Fibroblast of skin of right biceps (primary cell): ENCODE measurements around the gene EIF2S3B.
"Not testable (repeated sequence)": the region's sequence is repeated elsewhere in the genome, so short reads cannot be mapped to it uniquely, and the experiment has no call there.

Experiments
- DNase-seq: peaks from one replicate; pipeline ENCODE4 v3.0.0-alpha.2; 2013

Gene EIF2S3B

DNA sequence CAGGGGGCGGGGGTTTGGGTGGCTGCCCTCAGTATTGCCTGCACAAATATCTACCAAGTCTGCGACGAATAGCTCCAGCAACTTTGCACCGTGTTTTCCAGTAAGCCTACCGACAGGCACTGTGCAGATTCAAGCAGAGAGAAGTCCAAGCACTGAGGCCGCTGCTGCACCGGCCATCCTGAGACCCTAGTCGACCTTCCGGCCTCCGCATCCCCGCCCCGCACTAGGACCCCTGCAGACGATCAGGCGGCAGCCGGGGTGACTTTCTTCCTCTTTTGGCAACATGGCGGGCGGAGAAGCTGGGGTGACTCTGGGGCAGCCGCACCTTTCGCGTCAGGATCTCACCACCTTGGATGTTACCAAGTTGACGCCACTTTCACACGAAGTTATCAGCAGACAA is at the start of gene EIF2S3B:
Gene EIF2S3B, plus strand, starts transcription at position 271 of the 400 bp plus-strand sequence. Its CDS starts 13 bp downstream, at position 284.
- DNase-seq, result no peak

DNA sequence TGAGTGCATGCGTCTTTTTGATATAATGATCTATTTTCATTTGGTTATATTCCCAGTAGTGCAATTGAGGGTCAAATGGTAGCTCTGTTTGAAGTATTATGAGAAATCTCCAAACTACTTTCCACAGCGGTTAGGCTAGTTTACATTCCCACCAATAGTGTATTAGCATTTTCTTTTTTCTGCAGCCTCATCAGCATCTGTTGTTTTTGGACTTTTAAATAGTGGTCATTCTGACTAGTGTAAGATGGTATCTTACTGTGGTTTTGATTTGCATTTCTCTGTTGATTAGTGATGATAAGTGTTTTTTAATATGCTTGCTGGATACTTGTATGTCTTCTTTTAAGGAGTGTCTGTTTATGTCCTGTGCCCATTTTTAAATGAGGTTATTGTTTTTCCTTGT is 48.8 kb upstream of the EIF2S3B start:
- DNase-seq, result no peak

GRCh38 chr12:10457760-10458159 is 47.9 kb upstream of the EIF2S3B start:
- DNase-seq, result no peak

DNA sequence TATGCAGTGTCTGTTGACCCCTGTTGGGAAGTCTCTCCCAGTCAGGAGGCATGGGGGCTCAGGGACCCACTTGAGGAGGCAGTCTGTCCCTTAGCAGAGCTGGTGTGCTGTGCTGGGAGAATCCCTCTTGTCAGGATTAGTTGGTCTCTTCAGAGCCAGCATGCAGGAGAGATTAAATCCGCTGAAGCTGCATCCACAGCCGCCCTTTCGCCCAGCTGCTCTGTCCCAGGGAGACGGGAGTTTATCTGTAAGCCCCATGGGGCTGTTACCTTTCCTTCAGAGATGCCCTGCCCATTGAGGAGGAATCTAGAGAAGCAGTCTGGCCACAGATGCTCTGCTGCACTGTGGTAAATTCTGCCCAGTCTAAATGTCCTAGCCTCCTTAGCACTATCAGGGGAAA is 39.4 kb upstream of the EIF2S3B start:
- DNase-seq, result no peak

GRCh38 chr12:10469701-10470100 is 36.0 kb upstream of the EIF2S3B start:
- no peak for DNase-seq

DNA sequence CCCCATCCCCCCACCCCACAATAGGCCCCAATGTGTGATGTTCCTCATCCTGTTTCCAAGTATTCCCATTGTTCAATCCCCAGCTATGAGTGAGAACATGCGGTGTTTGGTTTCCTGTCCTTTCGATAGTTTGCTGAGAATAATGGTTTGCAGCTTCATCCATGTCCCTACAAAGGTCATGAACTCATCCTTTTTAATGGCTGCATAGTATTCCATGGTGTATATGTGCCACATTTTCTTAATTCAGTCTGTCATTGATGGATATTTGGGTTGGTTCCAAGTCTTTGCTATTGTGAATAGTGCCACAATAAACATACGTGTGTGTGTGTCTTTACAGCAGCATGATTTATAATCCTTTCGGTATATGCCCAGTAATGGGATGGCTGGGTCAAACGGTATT is 32.9 kb upstream of the EIF2S3B start:
- not testable (repeated sequence) for DNase-seq

DNA sequence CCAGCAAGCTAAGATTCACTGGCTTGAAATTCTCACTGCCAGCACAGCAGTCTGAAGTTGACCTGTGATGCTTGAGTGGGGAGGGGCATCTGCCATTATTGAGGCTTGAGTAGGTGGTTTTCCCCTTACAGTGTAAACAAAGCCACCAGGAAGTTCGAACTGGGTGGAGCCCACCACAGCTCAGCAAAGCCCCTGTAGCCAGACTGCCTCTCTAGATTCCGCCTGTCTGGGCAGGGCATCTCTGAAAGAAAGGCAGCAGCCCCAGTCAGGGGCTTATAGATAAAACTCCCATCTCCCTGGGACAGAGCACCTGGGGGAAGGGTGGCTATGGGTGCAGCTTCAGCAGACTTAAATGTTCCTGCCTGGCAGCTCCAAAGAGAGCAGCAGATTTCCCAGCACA is 23.8 kb upstream of the EIF2S3B start:
- not testable (repeated sequence) for DNase-seq

- not testable (repeated sequence) for DNase-seq
Observed at GRCh38 chr12:10487328-10487727, 18.4 kb upstream of the EIF2S3B start.

- DNase-seq, result no peak
Observed at GRCh38 chr12:10491766-10492165, 13.9 kb upstream of the EIF2S3B start.

GRCh38 chr12:10497602-10498001 is 8.1 kb upstream of the EIF2S3B start:
- DNase-seq, result no peak

- DNase-seq, result no peak
Observed at GRCh38 chr12:10498042-10498441, 7.6 kb upstream of the EIF2S3B start.

- no peak for DNase-seq
Observed at GRCh38 chr12:10501030-10501429, 4.7 kb upstream of the EIF2S3B start.

GRCh38 chr12:10503460-10503859 is 2.2 kb upstream of the EIF2S3B start:
- no peak for DNase-seq

DNA sequence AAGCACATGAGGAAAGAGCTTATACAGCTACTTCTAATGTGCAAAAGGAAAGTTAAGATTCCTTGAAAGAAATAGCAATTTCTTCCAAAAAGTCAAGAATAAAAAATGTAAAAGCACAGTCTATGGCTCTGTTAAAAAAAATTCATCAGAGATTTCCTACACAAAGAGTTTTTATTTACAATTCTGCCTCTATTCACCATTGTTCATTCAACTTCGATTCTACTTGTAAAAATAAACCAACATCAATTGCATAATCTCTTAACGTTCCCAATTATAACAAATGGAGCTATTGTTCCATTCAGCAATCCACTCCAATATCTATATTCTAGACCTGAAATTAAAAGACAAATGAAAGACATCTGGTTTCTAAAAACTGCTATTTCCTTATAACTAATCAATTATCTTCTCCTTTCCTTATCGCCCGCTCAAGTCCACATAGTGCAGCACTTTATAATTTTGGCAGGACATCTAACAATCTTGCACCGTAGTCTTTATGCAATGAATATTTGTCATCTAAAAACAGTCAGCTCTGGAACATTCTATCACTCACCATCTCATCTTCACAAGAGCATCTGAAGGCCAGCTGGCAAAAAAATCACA is 6.2 kb downstream of the EIF2S3B start:
- DNase-seq, result no peak

DNA sequence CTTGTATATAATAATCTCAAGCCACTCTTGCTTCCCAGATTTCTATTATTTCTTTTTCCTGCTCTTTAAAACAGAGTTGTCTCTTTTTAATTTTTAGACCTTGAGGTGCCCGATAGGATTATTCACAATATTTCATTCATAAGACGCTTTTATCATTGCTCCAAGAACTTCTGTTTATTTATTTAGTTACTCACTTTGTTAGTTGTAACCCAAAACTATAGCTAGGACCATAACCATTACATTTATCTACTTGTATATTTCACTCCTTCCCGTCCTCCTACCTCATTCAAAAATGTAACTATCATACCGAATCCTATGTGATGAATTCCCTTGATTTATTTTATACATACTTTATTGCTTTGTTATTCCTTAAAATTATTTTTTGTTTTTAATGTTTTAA is 7.1 kb downstream of the EIF2S3B start:
- no peak for DNase-seq

GRCh38 chr12:10521555-10521954 is 15.9 kb downstream of the EIF2S3B start:
- DNase-seq, result no peak

- DNase-seq, result no peak
Observed at GRCh38 chr12:10528174-10528953, 22.7 kb downstream of the EIF2S3B start.

DNA sequence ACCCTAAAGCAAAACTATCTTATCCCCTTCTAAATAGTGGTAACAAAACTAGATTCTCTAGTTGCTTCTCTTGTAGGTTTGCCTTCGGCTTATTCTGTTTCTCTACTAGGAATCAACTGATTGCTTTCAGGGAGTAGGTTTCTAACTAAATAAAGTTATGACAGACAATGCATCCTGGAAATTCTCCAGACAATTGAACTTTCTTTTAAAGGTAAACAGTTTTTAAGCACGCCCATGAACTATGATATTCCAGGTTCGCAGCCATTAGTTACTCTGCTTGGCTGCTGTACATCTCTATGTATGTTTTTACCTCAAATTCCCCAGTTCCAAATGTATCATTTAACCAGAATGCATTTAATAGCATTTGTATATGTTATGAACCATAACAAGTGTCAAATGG is 23.9 kb downstream of the EIF2S3B start:
- DNase-seq, result no peak

GRCh38 chr12:10537721-10538120 is 32.0 kb downstream of the EIF2S3B start:
- no peak for DNase-seq

DNA sequence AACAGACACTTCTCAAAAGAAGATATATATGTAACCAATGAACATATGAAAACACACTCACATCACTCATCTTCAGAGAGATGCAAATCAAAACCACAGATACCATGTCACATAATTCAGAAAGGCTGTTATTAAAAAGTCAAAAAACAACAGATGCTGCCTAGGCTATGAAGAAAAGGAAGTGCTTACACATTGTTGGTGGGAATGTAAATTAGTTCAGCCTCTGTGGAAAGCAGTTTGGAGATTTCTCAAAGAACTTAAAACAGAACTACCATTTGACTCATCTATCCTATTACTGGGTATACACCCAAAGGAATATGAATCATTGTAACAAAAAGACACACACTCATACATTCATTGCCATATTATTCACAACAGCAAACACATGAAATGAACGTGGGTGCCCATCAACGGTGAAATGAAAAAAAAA is 35.1 kb downstream of the EIF2S3B start:
- DNase-seq, result peak; percentile 58

GRCh38 chr12:10543499-10543898 is 37.8 kb downstream of the EIF2S3B start:
- DNase-seq, result no peak

DNA sequence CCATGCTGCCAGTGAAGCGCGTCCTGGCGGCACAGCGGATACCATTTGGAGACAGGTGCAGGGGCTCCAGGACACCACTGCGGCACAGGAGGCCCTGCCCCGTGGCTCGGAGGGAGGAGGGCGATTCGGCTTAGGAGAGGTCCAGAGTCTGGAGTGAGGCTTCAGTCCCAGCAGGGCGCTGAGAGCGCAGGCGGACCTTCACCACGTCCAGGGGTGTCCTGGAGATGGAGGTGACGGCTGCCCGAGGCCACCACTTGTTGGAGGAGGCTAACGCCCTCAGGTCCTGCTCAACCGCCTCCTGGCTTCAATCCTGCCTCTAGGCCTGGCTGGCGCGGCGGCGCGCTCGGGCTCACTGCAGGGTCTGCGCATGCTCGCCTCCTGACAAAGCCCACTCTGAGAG is 45.7 kb downstream of the EIF2S3B start:
- no peak for DNase-seq

DNA sequence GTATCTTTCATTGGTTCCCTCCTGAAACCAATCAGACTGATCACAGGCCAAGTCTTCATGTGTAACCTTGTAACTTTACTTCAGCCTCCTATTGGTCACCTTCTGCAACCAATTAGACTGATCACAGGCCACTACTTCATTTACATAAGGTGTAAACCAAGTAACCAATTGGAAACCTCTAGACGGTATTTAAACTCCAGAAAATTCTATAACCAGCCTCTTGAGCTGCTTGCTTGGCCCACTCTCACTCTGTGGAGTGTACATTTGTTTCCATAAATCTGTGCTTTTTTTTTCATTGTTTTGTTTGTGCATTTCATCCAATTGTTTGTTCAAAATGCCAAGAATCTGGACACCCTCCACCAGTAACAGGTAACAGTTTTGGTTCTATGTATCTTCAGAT is 47.5 kb downstream of the EIF2S3B start:
- no peak for DNase-seq

GRCh38 chr12:10554228-10554755 is 48.6 kb downstream of the EIF2S3B start:
- no peak for DNase-seq
